GM19099 (cell line): ENCODE data around the gene SYTL3.
A peak's percentile ranks its signal among the peaks of the same experiment; 100 is the strongest.

Source experiments
- POLR2A ChIP-seq: IDR thresholded peaks from 3 replicates; pipeline ENCODE4 v1.6.1; 2011; ENCODE audit warnings: low read depth; ENCODE audit not compliant: insufficient read length; ENCODE audit errors: extremely low read depth

The SYTL3 gene

GRCh38 chr6:158763434-158764182 lies 113.8 kb downstream of the SYTL3 start:
- no peak for TF ChIP-seq POLR2A

- TF ChIP-seq POLR2A = no peak
These were observed 114.5 kb downstream of the SYTL3 start for GRCh38 chr6:158764183-158764849.

GRCh38 chr6:158764926-158765325 lies 115.1 kb downstream of the SYTL3 start:
- peak; percentile 21 for TF ChIP-seq POLR2A

- no peak for TF ChIP-seq POLR2A
These were observed 115.7 kb downstream of the SYTL3 start for GRCh38 chr6:158765499-158766068.

GRCh38 chr6:158766621-158767455 lies 117.0 kb downstream of the SYTL3 start:
- no peak for TF ChIP-seq POLR2A

GRCh38 chr6:158767709-158768108 lies 117.9 kb downstream of the SYTL3 start:
- no peak for TF ChIP-seq POLR2A

GRCh38 chr6:158768436-158768835 lies 118.6 kb downstream of the SYTL3 start:
- no peak for TF ChIP-seq POLR2A

- TF ChIP-seq POLR2A = no peak
These were observed 119.4 kb downstream of the SYTL3 start for GRCh38 chr6:158769234-158769770.

- no peak for TF ChIP-seq POLR2A
These were observed 120.0 kb downstream of the SYTL3 start for GRCh38 chr6:158769771-158770432.

- TF ChIP-seq POLR2A = no peak
These were observed 120.9 kb downstream of the SYTL3 start for GRCh38 chr6:158770533-158771330.

- no peak for TF ChIP-seq POLR2A
These were observed 121.7 kb downstream of the SYTL3 start for GRCh38 chr6:158771399-158772152.

- TF ChIP-seq POLR2A = no peak
These were observed 122.3 kb downstream of the SYTL3 start for GRCh38 chr6:158772172-158772571.

GRCh38 chr6:158772851-158773371 lies 123.1 kb downstream of the SYTL3 start:
- no peak for TF ChIP-seq POLR2A
